OCI-LY7 (cell line): ENCODE measurements around the gene TENT5C. TPM values are rescaled to one million over a fixed set of nuclear protein-coding genes. Genes with fewer than 3 reads are reported as not detected.

Source experiments
- Bru-seq: library from RNA; stranded (reverse); fragments of 400-500 nt; gene quantifications from one replicate; lab custom pipeline; 2021; lab: Mats Ljungman, UMichigan
- BruChase-seq, 2 experiments: library from RNA; stranded (reverse); fragments of 400-500 nt; gene quantifications; one replicate each; lab custom pipeline; 2021; lab: Mats Ljungman, UMichigan
- BruUV-seq: library from RNA; stranded (reverse); fragments of 400-500 nt; replicated peaks from 2 replicates; lab custom pipeline; 2021; lab: Mats Ljungman, UMichigan
- CTCF ChIA-PET: fragments of 300-600 bp; sonication (Branson Sonifier 250); formaldehyde crosslinking; loops from one replicate; lab custom pipeline; 2022; ENCODE audit warnings: antibody characterized with exemption; ENCODE audit not compliant: unreplicated experiment; lab: Charles Lee
- POLR2A ChIA-PET: fragments of 300-600 bp; sonication (Branson Sonifier 250); formaldehyde crosslinking; loops from one replicate; lab custom pipeline; 2022; ENCODE audit warnings: antibody characterized with exemption; lab: Charles Lee
- DNase-seq: peaks from one replicate; pipeline ENCODE4 v3.0.0-alpha.2; 2015; ENCODE audit warnings: low spot score
- H2AFZ ChIP-seq: fragments of 200-600 bp; sonication (generic), shearing (Covaris generic); 2 replicates; pipeline ENCODE4 v1.6.1; 2014; ENCODE audit warnings: mild to moderate bottlenecking, antibody characterized with exemption, low read length, moderate library complexity
- H3K27ac ChIP-seq: fragments of 200-600 bp; sonication (generic); 2 replicates; pipeline ENCODE4 v1.5.1; 2014; ENCODE audit warnings: mixed run types, low read depth, mild to moderate bottlenecking, moderate library complexity, low read length, inconsistent platforms; ENCODE audit not compliant: poor library complexity, severe bottlenecking
- H3K36me3 ChIP-seq: fragments of 200-600 bp; sonication (generic); 2 replicates; pipeline ENCODE4 v1.6.1; 2014; ENCODE audit warnings: mild to moderate bottlenecking, antibody characterized with exemption, low read length, moderate library complexity, mixed read lengths; ENCODE audit not compliant: insufficient read depth
- H3K4me1 ChIP-seq: fragments of 200-600 bp; sonication (generic); 2 replicates; pipeline ENCODE4 v1.5.1; 2014; ENCODE audit warnings: mild to moderate bottlenecking, low read length; ENCODE audit not compliant: insufficient read depth, poor library complexity, severe bottlenecking
- H3K4me2 ChIP-seq: fragments of 200-600 bp; sonication (generic); 2 replicates; pipeline ENCODE4 v1.6.1; 2014; ENCODE audit warnings: mild to moderate bottlenecking, low read length
- H3K4me3 ChIP-seq: fragments of 200-600 bp; sonication (generic); 2 replicates; pipeline ENCODE4 v1.5.1; 2014; ENCODE audit warnings: mild to moderate bottlenecking, low read depth, low read length; ENCODE audit not compliant: poor library complexity, severe bottlenecking
- H3K79me2 ChIP-seq: fragments of 200-600 bp; sonication (generic); 2 replicates; pipeline ENCODE4 v1.6.1; 2016; ENCODE audit warnings: low read depth, mild to moderate bottlenecking, low read length, moderate library complexity, mixed read lengths; ENCODE audit not compliant: insufficient read depth
- H3K9me2 ChIP-seq: fragments of 200-600 bp; sonication (generic); 2 replicates; pipeline ENCODE4 v1.6.1; 2016; ENCODE audit warnings: mild to moderate bottlenecking, low read length, mixed read lengths; ENCODE audit not compliant: insufficient read depth
- H3K9me3 ChIP-seq: fragments of 200-600 bp; sonication (generic); 2 replicates; pipeline ENCODE4 v1.6.1; 2014; ENCODE audit warnings: mild to moderate bottlenecking, mixed run types, low read length, mixed read lengths
- H4K20me1 ChIP-seq: fragments of 200-600 bp; sonication (generic); 2 replicates; pipeline ENCODE4 v1.6.1; 2014; ENCODE audit warnings: mild to moderate bottlenecking, antibody characterized with exemption, low read length, moderate library complexity, mixed read lengths; ENCODE audit not compliant: insufficient read depth
- EZH2phosphoT487 ChIP-seq: fragments of 200-600 bp; sonication (generic); IDR thresholded peaks from 2 replicates; pipeline ENCODE4 v1.6.1; 2018; ENCODE audit warnings: low read depth, borderline replicate concordance, mild to moderate bottlenecking, mixed run types, antibody characterized with exemption, low read length, moderate library complexity, mixed read lengths
- intact Hi-C: fragments of 100-400 bp; cut with micrococcal nuclease; formaldehyde crosslinking; loops from one replicate; pipeline ENCODE4 v1.10.0; 2022; ENCODE audit not compliant: unreplicated experiment
- long read RNA-seq: library from polyadenylated mRNA; stranded (forward); transcript quantifications from one replicate; pipeline ENCODE4 v2.0.0, GENCODE V29; 2022
- total RNA-seq, 2 experiments: library from RNA; depleted of rRNA in 1 of 2; stranded (reverse); fragments of >200 nt in 1 of 2; shearing (Covaris generic) in 1 of 2; gene quantifications; 2 replicates each; pipeline ENCODE4 v1.2.3, GENCODE V29; 2014 to 2022
- TF ChIP-seq, protein P1 (sequence below): fragments of 200-600 bp; sonication (generic); conservative IDR thresholded peaks from 2 replicates; pipeline ENCODE4 v1.5.1; 2014; ENCODE audit warnings: mild to moderate bottlenecking, antibody characterized with exemption, low read length, moderate library complexity, mixed read lengths

TENT5C gene
- 11.6 and 13.3 TPM in 2 replicates for total RNA-seq (2014; rRNA removed; shearing (Covaris generic))
- 26.5 and 31.1 TPM in 2 replicates for total RNA-seq (2022)
- percentile 89 among the genes with signal in this experiment for Bru-seq, nascent RNA
- BruChase-seq, experiment 1, labeled RNA remaining after a 6-hour chase: percentile 68 among the genes with signal in this experiment
- percentile 95 among the genes with signal in this experiment for BruChase-seq, experiment 2, labeled RNA remaining after a 2-hour chase
- long read RNA-seq, full-length matches to known transcripts: 50 of 67 reads
- long read RNA-seq, partial matches to known transcripts: 17 of 67 reads
- long read RNA-seq, other reads (novel, unspliced or antisense): 0 of 67 reads

DNA sequence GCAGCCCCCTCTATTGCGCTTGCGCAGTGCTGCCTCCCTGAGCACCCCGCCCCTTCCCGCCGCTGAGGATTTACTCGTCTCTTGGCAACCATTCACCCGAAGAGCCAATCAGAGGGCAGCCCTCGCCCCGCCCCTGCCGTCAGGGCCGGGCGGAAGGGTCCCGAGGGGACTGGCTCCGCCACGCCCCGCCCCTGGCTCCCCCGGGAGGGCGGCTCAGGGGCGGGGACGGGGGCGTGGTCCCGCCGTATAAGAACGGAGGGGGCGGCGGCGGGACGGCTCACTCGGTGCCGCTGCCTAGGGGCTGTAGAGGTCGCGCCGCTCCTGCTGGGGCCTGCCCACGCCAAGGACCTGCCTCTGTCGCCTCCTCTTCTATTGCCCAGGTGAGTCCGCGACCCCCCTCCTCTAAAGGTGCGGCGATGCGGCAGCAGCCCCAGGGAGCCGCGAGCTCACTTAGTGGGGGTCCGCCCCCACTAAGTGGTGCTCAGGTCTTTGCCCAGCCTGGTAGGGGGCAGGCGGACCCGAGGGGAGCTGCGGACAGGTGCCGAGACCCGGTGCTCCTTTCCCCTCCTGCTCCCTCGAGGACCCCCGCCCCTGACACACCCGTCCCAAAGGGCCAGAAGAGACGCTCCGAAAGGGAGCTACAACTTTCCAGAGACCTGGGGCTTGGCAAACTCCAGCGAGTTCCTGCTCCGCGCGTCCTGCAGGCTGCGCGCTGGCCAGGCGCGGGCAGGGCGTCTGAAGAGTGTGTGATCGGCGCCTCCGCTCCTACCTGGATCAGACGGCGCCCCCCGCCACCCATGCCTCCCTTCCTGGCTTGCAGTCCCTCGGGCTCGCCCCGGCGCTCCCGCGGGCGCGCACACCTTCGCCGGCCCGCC lies at the start of gene TENT5C:
TSS of gene TENT5C (plus strand) at position 275 of the 875 bp plus-strand sequence. CDS start 16,821 bp downstream, outside the sequence.
- peak within 1 kb of the TSS; percentile 90 for H3K4me3 ChIP-seq
- BruUV-seq: no TSS peak
- ChIA-PET POLR2A (interaction anchor here (0.9 to 15.8 kb wide), 10 partner anchors 9 to 71 kb away, joined by 3 to 281 read pairs (median 6); no protein-coding TSS in a partner anchor), CTCF (no interaction called here)
- H2AFZ ChIP-seq: peak within 1 kb of the TSS; percentile 80
- peak; percentile 99 for DNase-seq
- no peaks in the 10 kb centered on the region for H3K9me3 ChIP-seq
- peak within 1 kb of the TSS; percentile 35 for H3K27ac ChIP-seq
- peaks cover 45% of the 10 kb centered on the region; the same call in 1 of the 2 replicates for H3K79me2 ChIP-seq
- peaks cover 7% of the 10 kb centered on the region; the same call in 1 of the 2 replicates for H4K20me1 ChIP-seq
- no peaks in the 10 kb centered on the region for H3K9me2 ChIP-seq
- H3K36me3 ChIP-seq: peaks cover 17% of the 10 kb centered on the region
- H3K4me1 ChIP-seq: peaks cover 27% of the 10 kb centered on the region
- peak within 1 kb of the TSS; percentile 88 for H3K4me2 ChIP-seq
- TF ChIP-seq EZH2phosphoT487: no peak
- TF ChIP-seq, protein P1, sequence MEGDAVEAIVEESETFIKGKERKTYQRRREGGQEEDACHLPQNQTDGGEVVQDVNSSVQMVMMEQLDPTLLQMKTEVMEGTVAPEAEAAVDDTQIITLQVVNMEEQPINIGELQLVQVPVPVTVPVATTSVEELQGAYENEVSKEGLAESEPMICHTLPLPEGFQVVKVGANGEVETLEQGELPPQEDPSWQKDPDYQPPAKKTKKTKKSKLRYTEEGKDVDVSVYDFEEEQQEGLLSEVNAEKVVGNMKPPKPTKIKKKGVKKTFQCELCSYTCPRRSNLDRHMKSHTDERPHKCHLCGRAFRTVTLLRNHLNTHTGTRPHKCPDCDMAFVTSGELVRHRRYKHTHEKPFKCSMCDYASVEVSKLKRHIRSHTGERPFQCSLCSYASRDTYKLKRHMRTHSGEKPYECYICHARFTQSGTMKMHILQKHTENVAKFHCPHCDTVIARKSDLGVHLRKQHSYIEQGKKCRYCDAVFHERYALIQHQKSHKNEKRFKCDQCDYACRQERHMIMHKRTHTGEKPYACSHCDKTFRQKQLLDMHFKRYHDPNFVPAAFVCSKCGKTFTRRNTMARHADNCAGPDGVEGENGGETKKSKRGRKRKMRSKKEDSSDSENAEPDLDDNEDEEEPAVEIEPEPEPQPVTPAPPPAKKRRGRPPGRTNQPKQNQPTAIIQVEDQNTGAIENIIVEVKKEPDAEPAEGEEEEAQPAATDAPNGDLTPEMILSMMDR: no peak
- intact Hi-C loops: loop anchor here (1.0 to 5.0 kb wide), 3 partner anchors 30 to 151 kb away; no protein-coding TSS in a partner anchor

DNA sequence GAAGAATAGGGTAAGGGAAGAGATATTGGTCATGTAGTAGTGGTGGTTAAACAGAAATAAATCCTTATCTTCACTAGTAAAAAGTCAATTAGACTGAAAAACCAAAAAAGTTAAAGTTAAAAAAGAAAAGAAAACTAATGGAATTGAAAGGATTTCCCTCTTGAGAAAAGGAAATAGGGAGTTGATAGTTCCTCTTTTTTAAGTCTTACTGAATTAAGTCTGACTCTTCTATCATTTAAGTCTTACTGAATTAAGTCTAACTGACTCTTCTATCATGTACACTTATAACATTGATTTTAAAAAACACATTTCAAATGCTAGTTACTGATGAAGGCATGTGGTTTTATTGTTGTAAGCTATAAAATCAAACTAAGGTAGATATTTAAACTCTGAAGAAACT lies 49.5 kb upstream of the TENT5C start:
- H3K9me2 ChIP-seq: no peaks in the 10 kb centered on the region
- H3K4me1 ChIP-seq: peaks cover 11% of the 10 kb centered on the region
- no peak overlapping the region for H3K4me2 ChIP-seq
- no peak for TF ChIP-seq EZH2phosphoT487
- TF ChIP-seq, protein P1: no peak
- no peaks in the 10 kb centered on the region for H3K79me2 ChIP-seq
- POLR2A ChIA-PET: interaction anchor here (0.5 to 1.0 kb wide), 3 partner anchors 8 to 121 kb away, joined by 3 to 6 read pairs (median 3); no protein-coding TSS in a partner anchor
- no peaks in the 10 kb centered on the region for H4K20me1 ChIP-seq
- H2AFZ ChIP-seq: no peak overlapping the region
- no peak for DNase-seq
- intact Hi-C loops: no loop called here
- no peak overlapping the region for H3K4me3 ChIP-seq
- H3K27ac ChIP-seq: no peak overlapping the region
- no peaks in the 10 kb centered on the region; the same call in 1 of the 2 replicates for H3K9me3 ChIP-seq
- no peaks in the 10 kb centered on the region for H3K36me3 ChIP-seq
- BruUV-seq: no TSS peak
- CTCF ChIA-PET: interaction anchor here (1.2 kb wide), 1 partner anchor 21 kb away, joined by 3 read pairs; no protein-coding TSS in a partner anchor
